HepG2 (cell line): ENCODE results near the gene GPR107. TPM values are rescaled to one million over a fixed set of nuclear protein-coding genes. Genes with fewer than 3 reads are reported as not detected.
A peak's percentile ranks its signal among the peaks of the same experiment; 100 is the strongest.

Source experiments
- BRD4 ChIP-seq: sonication (generic); formaldehyde crosslinking; IDR thresholded peaks from 2 replicates; pipeline ENCODE4 v1.4.0; 2020; ENCODE audit warnings: missing genetic modification reagents
- CENPT ChIP-seq: sonication (generic); formaldehyde crosslinking; IDR thresholded peaks from 2 replicates; pipeline ENCODE4 v1.8.0; 2022; ENCODE audit warnings: low read depth, mild to moderate bottlenecking, moderate library complexity, missing genetic modification reagents
- GATAD1 ChIP-seq: IDR thresholded peaks from 2 replicates; pipeline ENCODE4 v1.6.1; 2016; ENCODE audit warnings: missing genetic modification reagents, missing compliant biosample characterization
- ISX ChIP-seq: sonication (generic); formaldehyde crosslinking; conservative IDR thresholded peaks from 2 replicates; pipeline ENCODE4 v1.5.0; 2020; ENCODE audit warnings: missing genetic modification reagents
- JUND ChIP-seq: sonication (generic); formaldehyde crosslinking; IDR thresholded peaks from 2 replicates; pipeline ENCODE4 v1.8.0; 2022; ENCODE audit warnings: mild to moderate bottlenecking, missing genetic modification reagents
- KLF9 ChIP-seq: IDR thresholded peaks from 2 replicates; pipeline ENCODE4 v1.6.1; 2016; ENCODE audit warnings: low read depth
- MAFG ChIP-seq: sonication (generic); formaldehyde crosslinking; IDR thresholded peaks from 2 replicates; pipeline ENCODE4 v1.5.1; 2020; ENCODE audit warnings: mild to moderate bottlenecking, missing genetic modification reagents
- MXD3 ChIP-seq: IDR thresholded peaks from 2 replicates; pipeline ENCODE4 v1.6.1; 2016; ENCODE audit warnings: mild to moderate bottlenecking, missing biosample characterization, missing genetic modification reagents
- MZF1 ChIP-seq: sonication (generic); formaldehyde crosslinking; IDR thresholded peaks from 2 replicates; pipeline ENCODE4 v1.8.1; 2023; ENCODE audit warnings: mild to moderate bottlenecking, missing genetic modification reagents, borderline replicate concordance
- PAWR ChIP-seq: sonication (generic); formaldehyde crosslinking; IDR thresholded peaks from 2 replicates; pipeline ENCODE4 v1.4.0; 2020; ENCODE audit warnings: missing genetic modification reagents, mild to moderate bottlenecking, borderline replicate concordance
- RARG ChIP-seq: sonication (generic); formaldehyde crosslinking; IDR thresholded peaks from 2 replicates; pipeline ENCODE4 v1.4.0; 2020; ENCODE audit warnings: low read depth, mild to moderate bottlenecking, missing genetic modification reagents
- RCOR2 ChIP-seq: IDR thresholded peaks from 2 replicates; pipeline ENCODE4 v1.6.1; 2016; ENCODE audit warnings: missing biosample characterization, missing genetic modification reagents
- TAF15 ChIP-seq: fragments of 200-400 bp; formaldehyde crosslinking; IDR thresholded peaks from one replicate; pipeline ENCODE4 v1.6.1; 2018; ENCODE audit warnings: mild to moderate bottlenecking, low read depth, low read length; ENCODE audit not compliant: poor library complexity, severe bottlenecking
- USF2 ChIP-seq, 2 experiments: sonication (generic) in 1 of 2; formaldehyde crosslinking in 1 of 2; IDR thresholded peaks; 2 replicates each; pipeline versions ENCODE4 v1.5.1 to v1.6.1; 2011 to 2020; ENCODE audit warnings: borderline replicate concordance in 1 of 2, low read depth in 1 of 2, low read length in 1 of 2, mild to moderate bottlenecking in 1 of 2, missing genetic modification reagents in 1 of 2, moderate library complexity in 1 of 2
- ZIK1 ChIP-seq: sonication (generic); formaldehyde crosslinking; IDR thresholded peaks from 2 replicates; pipeline ENCODE4 v1.5.0; 2020; ENCODE audit warnings: mild to moderate bottlenecking, low read depth, missing genetic modification reagents, borderline replicate concordance
- ZNF350 ChIP-seq: sonication (generic); formaldehyde crosslinking; IDR thresholded peaks from 2 replicates; pipeline ENCODE4 v1.4.0; 2020; ENCODE audit warnings: mild to moderate bottlenecking, low read depth, missing genetic modification reagents, borderline replicate concordance
- ZNF543 ChIP-seq: sonication (generic); formaldehyde crosslinking; IDR thresholded peaks from 2 replicates; pipeline ENCODE4 v1.4.0; 2020; ENCODE audit warnings: mild to moderate bottlenecking, missing genetic modification reagents
- ZNF609 ChIP-seq: sonication (generic); formaldehyde crosslinking; IDR thresholded peaks from 2 replicates; pipeline ENCODE4 v1.4.0; 2020; ENCODE audit warnings: mild to moderate bottlenecking, missing genetic modification reagents, borderline replicate concordance
- ZNF672 ChIP-seq: sonication (generic); formaldehyde crosslinking; IDR thresholded peaks from 2 replicates; pipeline ENCODE4 v1.8.1; 2022; ENCODE audit warnings: missing genetic modification reagents
- polyA plus RNA-seq, 8 experiments: library from polyadenylated mRNA; depleted of rRNA in 3 of 8; stranded (reverse) in 7 of 8; unstranded in 1 of 8; fragments of >200 nt; fragmentation: Illumina TruSeq in 4 of 8; extraction: Trizol in 4 of 8; gene quantifications; 2 replicates each; pipeline versions ENCODE4 v1.2.1 to v1.2.3, GENCODE V29; 2011 to 2016; ENCODE audit warnings: low read depth in 4 of 8, missing spikeins in 1 of 8, mixed read lengths in 1 of 8; ENCODE audit not compliant: insufficient read depth in 1 of 8
- total RNA-seq, 5 experiments: library from RNA; depleted of rRNA; stranded (reverse); fragments of >200 nt; fragmentation: Illumina TruSeq; extraction: Trizol; gene quantifications; 2 replicates each; pipeline ENCODE4 v1.2.3, GENCODE V29; 2016; ENCODE audit warnings: low read depth in 1 of 5
- TF ChIP-seq, protein P1 (sequence below): sonication (generic); formaldehyde crosslinking; IDR thresholded peaks from 2 replicates; pipeline ENCODE4 v1.9.0; 2022; ENCODE audit warnings: missing genetic modification reagents, mild to moderate bottlenecking, borderline replicate concordance

The GPR107 gene
- total and polyA plus RNA-seq, 2 of the 13 experiments (the other 11 are each of a cell fraction or from before 2014, with no cell fraction given) = 22.5 to 24.4 TPM

GRCh38 chr9:130053504-130054324, at the start of gene GPR107 (continued):
- TF ChIP-seq ZNF609 (CRISPR knock-in tag) (no peak), PAWR (CRISPR knock-in tag) (no peak), JUND (CRISPR knock-in tag) (no peak), ZNF672 (CRISPR knock-in tag) (no peak), RARG (no peak; the same call in 1 of the 2 replicates), BRD4 (peak; percentile 66; the same call in 1 of the 2 replicates), MAFG (CRISPR knock-in tag) (no peak), MXD3 (CRISPR knock-in tag) (peak; percentile 76), TAF15 (peak; percentile 91), USF2 (IDR thresholded peaks at IDR 0.05; ENCODE audit: low read depth, low read length) (no peak), USF2 (CRISPR knock-in tag; IDR thresholded peaks at IDR 0.05; ENCODE audit: borderline replicate concordance) (no peak), ZNF543 (CRISPR knock-in tag) (peak; percentile 46; the same call in 1 of the 2 replicates), CENPT (CRISPR knock-in tag) (no peak), GATAD1 (CRISPR knock-in tag) (peak; percentile 89), ZIK1 (CRISPR knock-in tag) (no peak), ZNF350 (CRISPR knock-in tag) (peak; percentile 81; the same call in 1 of the 2 replicates), KLF9 (no peak), RCOR2 (CRISPR knock-in tag) (no peak), MZF1 (no peak), ISX (CRISPR knock-in tag) (peak; percentile 30; the same call in 1 of the 2 replicates)
- TF ChIP-seq, protein P1, sequence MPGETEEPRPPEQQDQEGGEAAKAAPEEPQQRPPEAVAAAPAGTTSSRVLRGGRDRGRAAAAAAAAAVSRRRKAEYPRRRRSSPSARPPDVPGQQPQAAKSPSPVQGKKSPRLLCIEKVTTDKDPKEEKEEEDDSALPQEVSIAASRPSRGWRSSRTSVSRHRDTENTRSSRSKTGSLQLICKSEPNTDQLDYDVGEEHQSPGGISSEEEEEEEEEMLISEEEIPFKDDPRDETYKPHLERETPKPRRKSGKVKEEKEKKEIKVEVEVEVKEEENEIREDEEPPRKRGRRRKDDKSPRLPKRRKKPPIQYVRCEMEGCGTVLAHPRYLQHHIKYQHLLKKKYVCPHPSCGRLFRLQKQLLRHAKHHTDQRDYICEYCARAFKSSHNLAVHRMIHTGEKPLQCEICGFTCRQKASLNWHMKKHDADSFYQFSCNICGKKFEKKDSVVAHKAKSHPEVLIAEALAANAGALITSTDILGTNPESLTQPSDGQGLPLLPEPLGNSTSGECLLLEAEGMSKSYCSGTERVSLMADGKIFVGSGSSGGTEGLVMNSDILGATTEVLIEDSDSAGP (CRISPR knock-in tag) = peak; percentile 85
